Measurements from ENCODE around the gene HEATR3.

DNA sequence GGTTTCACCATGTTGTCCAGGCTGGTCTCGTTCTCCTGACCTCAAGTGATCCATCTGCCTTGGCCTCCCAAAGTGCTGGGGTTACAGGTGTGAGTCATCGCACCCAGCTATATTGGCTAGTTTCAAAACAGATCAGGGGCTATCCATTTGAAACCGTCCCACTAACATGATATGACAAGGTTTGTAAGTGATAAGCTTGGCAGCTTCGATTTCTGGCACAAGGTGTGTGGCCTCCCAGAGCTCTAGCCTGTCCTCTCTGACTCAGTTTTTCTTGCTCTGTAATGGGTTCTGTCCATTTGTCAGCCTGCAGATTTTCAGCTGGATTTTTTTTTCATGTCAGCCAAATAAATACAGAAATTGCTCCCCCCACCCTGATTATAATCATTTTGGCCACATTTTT, 55.5 kb downstream of the HEATR3 start:
- TF ChIP-seq ZNF263 (CRISPR knock-in tag; IDR thresholded peaks at IDR 0.05) = no peak
- TF ChIP-seq ZNF775 (CRISPR knock-in tag; IDR thresholded peaks at IDR 0.05; ENCODE audit: borderline replicate concordance) = no peak
- no peak for TF ChIP-seq SMAD1 (CRISPR knock-in tag; IDR thresholded peaks at IDR 0.05; ENCODE audit: borderline replicate concordance, low read depth)
- TF ChIP-seq, protein P1, sequence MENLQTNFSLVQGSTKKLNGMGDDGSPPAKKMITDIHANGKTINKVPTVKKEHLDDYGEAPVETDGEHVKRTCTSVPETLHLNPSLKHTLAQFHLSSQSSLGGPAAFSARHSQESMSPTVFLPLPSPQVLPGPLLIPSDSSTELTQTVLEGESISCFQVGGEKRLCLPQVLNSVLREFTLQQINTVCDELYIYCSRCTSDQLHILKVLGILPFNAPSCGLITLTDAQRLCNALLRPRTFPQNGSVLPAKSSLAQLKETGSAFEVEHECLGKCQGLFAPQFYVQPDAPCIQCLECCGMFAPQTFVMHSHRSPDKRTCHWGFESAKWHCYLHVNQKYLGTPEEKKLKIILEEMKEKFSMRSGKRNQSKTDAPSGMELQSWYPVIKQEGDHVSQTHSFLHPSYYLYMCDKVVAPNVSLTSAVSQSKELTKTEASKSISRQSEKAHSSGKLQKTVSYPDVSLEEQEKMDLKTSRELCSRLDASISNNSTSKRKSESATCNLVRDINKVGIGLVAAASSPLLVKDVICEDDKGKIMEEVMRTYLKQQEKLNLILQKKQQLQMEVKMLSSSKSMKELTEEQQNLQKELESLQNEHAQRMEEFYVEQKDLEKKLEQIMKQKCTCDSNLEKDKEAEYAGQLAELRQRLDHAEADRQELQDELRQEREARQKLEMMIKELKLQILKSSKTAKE (CRISPR knock-in tag; IDR thresholded peaks at IDR 0.05; ENCODE audit: borderline replicate concordance) = no peak
- no peak for TF ChIP-seq HOXD1 (CRISPR knock-in tag; IDR thresholded peaks at IDR 0.05)
- no peak for TF ChIP-seq POLR2AphosphoS5 (IDR thresholded peaks at IDR 0.05; ENCODE audit: low read depth, low read length)
- TF ChIP-seq, protein P2, sequence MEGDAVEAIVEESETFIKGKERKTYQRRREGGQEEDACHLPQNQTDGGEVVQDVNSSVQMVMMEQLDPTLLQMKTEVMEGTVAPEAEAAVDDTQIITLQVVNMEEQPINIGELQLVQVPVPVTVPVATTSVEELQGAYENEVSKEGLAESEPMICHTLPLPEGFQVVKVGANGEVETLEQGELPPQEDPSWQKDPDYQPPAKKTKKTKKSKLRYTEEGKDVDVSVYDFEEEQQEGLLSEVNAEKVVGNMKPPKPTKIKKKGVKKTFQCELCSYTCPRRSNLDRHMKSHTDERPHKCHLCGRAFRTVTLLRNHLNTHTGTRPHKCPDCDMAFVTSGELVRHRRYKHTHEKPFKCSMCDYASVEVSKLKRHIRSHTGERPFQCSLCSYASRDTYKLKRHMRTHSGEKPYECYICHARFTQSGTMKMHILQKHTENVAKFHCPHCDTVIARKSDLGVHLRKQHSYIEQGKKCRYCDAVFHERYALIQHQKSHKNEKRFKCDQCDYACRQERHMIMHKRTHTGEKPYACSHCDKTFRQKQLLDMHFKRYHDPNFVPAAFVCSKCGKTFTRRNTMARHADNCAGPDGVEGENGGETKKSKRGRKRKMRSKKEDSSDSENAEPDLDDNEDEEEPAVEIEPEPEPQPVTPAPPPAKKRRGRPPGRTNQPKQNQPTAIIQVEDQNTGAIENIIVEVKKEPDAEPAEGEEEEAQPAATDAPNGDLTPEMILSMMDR (CRISPR knock-in tag; IDR thresholded peaks at IDR 0.05) = no peak
- no peak for TF ChIP-seq POLR2A (IDR thresholded peaks at IDR 0.05; ENCODE audit: insufficient read depth in 1 of 2, low read depth in 2 of 2, low read length in 2 of 2)
- no peak for TF ChIP-seq ZBTB1 (CRISPR knock-in tag; IDR thresholded peaks at IDR 0.05; ENCODE audit: borderline replicate concordance)
- TF ChIP-seq TCF7L2 (IDR thresholded peaks at IDR 0.05; ENCODE audit: low read depth, low read length) = no peak
- TF ChIP-seq, protein P3, sequence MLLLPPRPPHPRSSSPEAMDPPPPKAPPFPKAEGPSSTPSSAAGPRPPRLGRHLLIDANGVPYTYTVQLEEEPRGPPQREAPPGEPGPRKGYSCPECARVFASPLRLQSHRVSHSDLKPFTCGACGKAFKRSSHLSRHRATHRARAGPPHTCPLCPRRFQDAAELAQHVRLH (CRISPR knock-in tag; IDR thresholded peaks at IDR 0.05; ENCODE audit: borderline replicate concordance, low read depth) = no peak
- TF ChIP-seq ZNF616 (CRISPR knock-in tag; IDR thresholded peaks at IDR 0.05; ENCODE audit: low read depth) = no peak
- no peak for TF ChIP-seq NBN (conservative IDR thresholded peaks at IDR 0.05)
- no peak for TF ChIP-seq ZNF510 (CRISPR knock-in tag; IDR thresholded peaks at IDR 0.05; ENCODE audit: low read depth)

All from HepG2 (cell line).